ENCODE results near the gene BTF3. TPM values are rescaled to one million over a fixed set of nuclear protein-coding genes. Genes with fewer than 3 reads are reported as not detected.

BTF3 gene
- total RNA-seq, 1 experiment from 2014 or later, result 647 TPM

DNA sequence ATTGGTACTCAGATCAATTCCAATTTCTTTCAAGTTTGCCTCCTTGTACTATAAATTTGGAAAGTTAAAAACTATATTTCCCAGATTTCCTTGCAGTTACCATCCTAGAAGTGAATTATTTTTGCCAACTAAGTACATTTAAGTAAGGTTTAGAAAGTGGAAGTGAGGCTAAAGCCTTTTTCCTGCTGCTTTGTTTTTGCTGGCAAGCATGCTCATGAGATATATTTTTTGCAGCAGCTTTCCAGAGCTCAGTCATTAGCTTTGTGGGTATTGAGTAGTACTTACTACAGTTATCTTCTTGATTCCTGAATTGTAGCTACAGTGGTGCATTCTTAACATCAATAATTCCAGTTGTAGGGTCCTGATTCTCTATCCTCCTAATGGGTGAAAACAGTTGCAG, 3.5 kb upstream of the BTF3 start:
- TF ChIP-seq TCF7L2 (IDR thresholded peaks at IDR 0.05; ENCODE audit: low read depth, low read length) (no peak), SIN3A (IDR thresholded peaks at IDR 0.05; ENCODE audit: borderline replicate concordance, insufficient read depth, low read depth, low read length) (no peak), POLR2AphosphoS5 (IDR thresholded peaks at IDR 0.05; ENCODE audit: low read depth, low read length) (no peak)
- TF ChIP-seq, protein P1, sequence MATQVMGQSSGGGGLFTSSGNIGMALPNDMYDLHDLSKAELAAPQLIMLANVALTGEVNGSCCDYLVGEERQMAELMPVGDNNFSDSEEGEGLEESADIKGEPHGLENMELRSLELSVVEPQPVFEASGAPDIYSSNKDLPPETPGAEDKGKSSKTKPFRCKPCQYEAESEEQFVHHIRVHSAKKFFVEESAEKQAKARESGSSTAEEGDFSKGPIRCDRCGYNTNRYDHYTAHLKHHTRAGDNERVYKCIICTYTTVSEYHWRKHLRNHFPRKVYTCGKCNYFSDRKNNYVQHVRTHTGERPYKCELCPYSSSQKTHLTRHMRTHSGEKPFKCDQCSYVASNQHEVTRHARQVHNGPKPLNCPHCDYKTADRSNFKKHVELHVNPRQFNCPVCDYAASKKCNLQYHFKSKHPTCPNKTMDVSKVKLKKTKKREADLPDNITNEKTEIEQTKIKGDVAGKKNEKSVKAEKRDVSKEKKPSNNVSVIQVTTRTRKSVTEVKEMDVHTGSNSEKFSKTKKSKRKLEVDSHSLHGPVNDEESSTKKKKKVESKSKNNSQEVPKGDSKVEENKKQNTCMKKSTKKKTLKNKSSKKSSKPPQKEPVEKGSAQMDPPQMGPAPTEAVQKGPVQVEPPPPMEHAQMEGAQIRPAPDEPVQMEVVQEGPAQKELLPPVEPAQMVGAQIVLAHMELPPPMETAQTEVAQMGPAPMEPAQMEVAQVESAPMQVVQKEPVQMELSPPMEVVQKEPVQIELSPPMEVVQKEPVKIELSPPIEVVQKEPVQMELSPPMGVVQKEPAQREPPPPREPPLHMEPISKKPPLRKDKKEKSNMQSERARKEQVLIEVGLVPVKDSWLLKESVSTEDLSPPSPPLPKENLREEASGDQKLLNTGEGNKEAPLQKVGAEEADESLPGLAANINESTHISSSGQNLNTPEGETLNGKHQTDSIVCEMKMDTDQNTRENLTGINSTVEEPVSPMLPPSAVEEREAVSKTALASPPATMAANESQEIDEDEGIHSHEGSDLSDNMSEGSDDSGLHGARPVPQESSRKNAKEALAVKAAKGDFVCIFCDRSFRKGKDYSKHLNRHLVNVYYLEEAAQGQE (IDR thresholded peaks at IDR 0.05; ENCODE audit: insufficient read depth in 1 of 2, low read depth in 2 of 2, low read length in 1 of 2), result no peak
- TF ChIP-seq, protein P2, sequence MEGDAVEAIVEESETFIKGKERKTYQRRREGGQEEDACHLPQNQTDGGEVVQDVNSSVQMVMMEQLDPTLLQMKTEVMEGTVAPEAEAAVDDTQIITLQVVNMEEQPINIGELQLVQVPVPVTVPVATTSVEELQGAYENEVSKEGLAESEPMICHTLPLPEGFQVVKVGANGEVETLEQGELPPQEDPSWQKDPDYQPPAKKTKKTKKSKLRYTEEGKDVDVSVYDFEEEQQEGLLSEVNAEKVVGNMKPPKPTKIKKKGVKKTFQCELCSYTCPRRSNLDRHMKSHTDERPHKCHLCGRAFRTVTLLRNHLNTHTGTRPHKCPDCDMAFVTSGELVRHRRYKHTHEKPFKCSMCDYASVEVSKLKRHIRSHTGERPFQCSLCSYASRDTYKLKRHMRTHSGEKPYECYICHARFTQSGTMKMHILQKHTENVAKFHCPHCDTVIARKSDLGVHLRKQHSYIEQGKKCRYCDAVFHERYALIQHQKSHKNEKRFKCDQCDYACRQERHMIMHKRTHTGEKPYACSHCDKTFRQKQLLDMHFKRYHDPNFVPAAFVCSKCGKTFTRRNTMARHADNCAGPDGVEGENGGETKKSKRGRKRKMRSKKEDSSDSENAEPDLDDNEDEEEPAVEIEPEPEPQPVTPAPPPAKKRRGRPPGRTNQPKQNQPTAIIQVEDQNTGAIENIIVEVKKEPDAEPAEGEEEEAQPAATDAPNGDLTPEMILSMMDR (IDR thresholded peaks at IDR 0.05), result no peak
- BruUV-seq (replicated peaks), result no TSS peak
- CTCF ChIA-PET, result no interaction called here
- no peak for ATAC-seq
- POLR2A ChIA-PET, result interaction anchor here (0.6 kb wide), 1 partner anchor 10 kb away, joined by 4 read pairs; no protein-coding TSS in a partner anchor
- no peaks in the 10 kb centered on the region for H3K27me3 ChIP-seq (ENCODE audit: control insufficient read depth, insufficient read depth, low read length)
- H3K9me3 ChIP-seq (ENCODE audit: control insufficient read depth, insufficient read depth, low read depth, low read length), result no peaks in the 10 kb centered on the region
- intact Hi-C loops (cut with micrococcal nuclease; ENCODE audit: unreplicated experiment), result no loop called here
- no peak for DNase-seq (ENCODE audit: low read depth, low spot score)
- H3K27ac ChIP-seq (ENCODE audit: low read length), result no peak overlapping the region
- peaks cover 21% of the 10 kb centered on the region for H3K4me1 ChIP-seq (ENCODE audit: control insufficient read depth, insufficient read depth, low read length)
- in situ Hi-C loops (cut with HindIII; ENCODE audit: low pct_unique_long_range_greater_than_20kb, low sequenced_read_pairs), result no loop called here
- no peak overlapping the region for H3K4me3 ChIP-seq (ENCODE audit: low read depth in 2 of 2, low read length in 2 of 2)
- H3K36me3 ChIP-seq (ENCODE audit: control insufficient read depth, insufficient read depth, low read length), result peaks cover 9% of the 10 kb centered on the region

DNA sequence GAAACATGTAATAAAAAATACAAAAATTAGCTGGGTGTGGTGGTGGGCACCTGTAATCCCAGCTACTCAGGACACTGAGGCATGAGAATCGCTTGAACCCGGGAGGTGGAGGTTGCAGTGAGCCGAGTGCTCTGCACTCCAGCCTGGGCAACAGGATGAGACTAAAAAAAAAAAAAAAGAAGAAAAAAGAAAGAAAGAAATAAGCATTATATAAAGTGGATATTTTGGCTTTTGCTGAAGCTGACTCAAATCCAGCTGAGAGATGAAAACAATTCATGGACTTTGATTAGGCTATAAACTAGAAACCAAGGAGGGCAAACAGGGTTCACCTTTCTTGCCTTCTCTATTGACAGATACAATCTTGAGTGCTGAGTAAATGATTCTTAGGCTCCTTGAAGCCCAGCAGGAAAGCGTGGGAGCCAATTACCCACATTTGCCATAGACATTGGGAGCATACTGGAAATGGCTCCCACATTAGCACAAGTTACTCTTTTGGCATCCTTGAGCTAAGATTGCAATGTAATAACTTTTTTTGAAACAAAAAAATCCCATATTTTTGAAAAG, 2.4 kb upstream of the BTF3 start:
- no peak for DNase-seq (ENCODE audit: low read depth, low spot score)

More for the DNA sequence above, 2.4 kb upstream of the BTF3 start:
- Histone ChIP-seq H3K4me3 (ENCODE audit: low read depth in 2 of 2, low read length in 2 of 2) (no peak overlapping the region), H3K4me1 (ENCODE audit: control insufficient read depth, insufficient read depth, low read length) (peaks cover 32% of the 10 kb centered on the region), H3K36me3 (ENCODE audit: control insufficient read depth, insufficient read depth, low read length) (peaks cover 20% of the 10 kb centered on the region), H3K27me3 (ENCODE audit: control insufficient read depth, insufficient read depth, low read length) (no peaks in the 10 kb centered on the region), H3K9me3 (ENCODE audit: control insufficient read depth, insufficient read depth, low read depth, low read length) (no peaks in the 10 kb centered on the region), H3K27ac (ENCODE audit: low read length) (peak overlapping the region; percentile 91)
- BruUV-seq (replicated peaks), result no TSS peak
- TF ChIP-seq TCF7L2 (IDR thresholded peaks at IDR 0.05; ENCODE audit: low read depth, low read length), result peak; percentile 80
- TF ChIP-seq, protein P1 (IDR thresholded peaks at IDR 0.05; ENCODE audit: insufficient read depth in 1 of 2, low read depth in 2 of 2, low read length in 1 of 2), result no peak
- ChIA-PET CTCF (interaction anchor here (0.7 to 1.5 kb wide), 3 partner anchors 20 to 574 kb away, joined by 3 to 6 read pairs (median 4); no protein-coding TSS in a partner anchor), POLR2A (no interaction called here)
- in situ Hi-C loops (cut with HindIII; ENCODE audit: low pct_unique_long_range_greater_than_20kb, low sequenced_read_pairs) (no loop called here), intact Hi-C loops (cut with micrococcal nuclease; ENCODE audit: unreplicated experiment) (no loop called here)
- ATAC-seq, result no peak

All from Panc1 (cell line).